Neural progenitor cell (in vitro differentiated cells): ENCODE measurements around the gene PARP8.

Source experiments
- EZH2 ChIP-seq: fragments of 200-600 bp; sonication (generic); IDR thresholded peaks from 2 replicates; pipeline ENCODE4 v1.6.1; 2017; ENCODE audit warnings: antibody characterized with exemption, mild to moderate bottlenecking, moderate library complexity
- EZH2phosphoT487 ChIP-seq: fragments of 200-600 bp; sonication (generic); IDR thresholded peaks from 2 replicates; pipeline ENCODE4 v1.6.1; 2017; ENCODE audit warnings: antibody characterized with exemption
- TF ChIP-seq, protein P1 (sequence below): fragments of 200-600 bp; sonication (generic); IDR thresholded peaks from 2 replicates; pipeline ENCODE4 v1.5.1; 2017; ENCODE audit warnings: antibody characterized with exemption, mild to moderate bottlenecking

- TF ChIP-seq, protein P1, sequence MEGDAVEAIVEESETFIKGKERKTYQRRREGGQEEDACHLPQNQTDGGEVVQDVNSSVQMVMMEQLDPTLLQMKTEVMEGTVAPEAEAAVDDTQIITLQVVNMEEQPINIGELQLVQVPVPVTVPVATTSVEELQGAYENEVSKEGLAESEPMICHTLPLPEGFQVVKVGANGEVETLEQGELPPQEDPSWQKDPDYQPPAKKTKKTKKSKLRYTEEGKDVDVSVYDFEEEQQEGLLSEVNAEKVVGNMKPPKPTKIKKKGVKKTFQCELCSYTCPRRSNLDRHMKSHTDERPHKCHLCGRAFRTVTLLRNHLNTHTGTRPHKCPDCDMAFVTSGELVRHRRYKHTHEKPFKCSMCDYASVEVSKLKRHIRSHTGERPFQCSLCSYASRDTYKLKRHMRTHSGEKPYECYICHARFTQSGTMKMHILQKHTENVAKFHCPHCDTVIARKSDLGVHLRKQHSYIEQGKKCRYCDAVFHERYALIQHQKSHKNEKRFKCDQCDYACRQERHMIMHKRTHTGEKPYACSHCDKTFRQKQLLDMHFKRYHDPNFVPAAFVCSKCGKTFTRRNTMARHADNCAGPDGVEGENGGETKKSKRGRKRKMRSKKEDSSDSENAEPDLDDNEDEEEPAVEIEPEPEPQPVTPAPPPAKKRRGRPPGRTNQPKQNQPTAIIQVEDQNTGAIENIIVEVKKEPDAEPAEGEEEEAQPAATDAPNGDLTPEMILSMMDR: no peak
- TF ChIP-seq EZH2phosphoT487: no peak
- TF ChIP-seq EZH2: no peak
These were observed 44.8 kb downstream of the PARP8 start for GRCh38 chr5:50711280-50711679.
